ENCODE data around the gene PSEN2. TPM values are rescaled to one million over a fixed set of nuclear protein-coding genes. Genes with fewer than 3 reads are reported as not detected.

The PSEN2 gene
- total and polyA plus RNA-seq, 2 donors (not counting 3 experiments of a cell fraction or from before 2014, with no cell fraction given), result 12.5 to 19.3 TPM

DNA sequence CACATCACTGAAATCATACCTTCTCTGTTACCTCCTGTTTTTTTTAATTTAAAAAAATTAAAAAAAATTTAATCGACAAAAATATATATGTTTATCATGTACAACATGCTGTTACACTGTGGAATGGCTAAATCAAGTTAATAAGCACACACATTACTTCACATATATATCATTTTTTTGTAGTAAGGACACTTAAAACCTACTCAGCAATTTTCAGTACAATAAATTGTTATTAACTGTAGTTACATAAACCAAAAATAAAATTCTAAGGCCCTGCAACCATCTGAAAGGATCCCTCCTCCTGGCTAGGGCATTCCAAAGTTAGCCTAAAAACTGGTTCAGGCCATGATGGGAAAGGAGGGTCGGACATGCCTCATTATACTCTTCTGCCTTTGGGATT is 46.1 kb downstream of the PSEN2 start:
- dilution Hi-C loops (cut with MboI; ENCODE audit: extremely low pct_ligation_motif_present, low sequenced_read_pairs) (no loop called here), intact Hi-C loops (cut with micrococcal nuclease) (loop anchor here (10.0 kb wide), 1 partner anchor 218 kb away; no protein-coding TSS in a partner anchor)
- H4K20me1 ChIP-seq (replicated peaks; ENCODE audit: control insufficient read depth, extremely low read depth, insufficient read depth, low read length), result no peaks in the 10 kb centered on the region
- POLR2A ChIA-PET, result no interaction called here
- no peak overlapping the region for H3K9ac ChIP-seq (replicated peaks; ENCODE audit: extremely low read depth, insufficient read depth, low read length)
- no peaks in the 10 kb centered on the region for H3K9me3 ChIP-seq (replicated peaks; ENCODE audit: control insufficient read depth, insufficient read depth, low read length)
- no peaks in the 10 kb centered on the region for H3K4me1 ChIP-seq (ENCODE audit: control insufficient read depth, extremely low read depth, insufficient read depth, low read length)
- H3K27me3 ChIP-seq (ENCODE audit: control insufficient read depth in 2 of 2, insufficient read depth in 2 of 2, low read length in 2 of 2), result no peaks in the 10 kb centered on the region
- no peak overlapping the region for H3K4me2 ChIP-seq (ENCODE audit: insufficient read depth, low read length)
- no peak overlapping the region for H3K27ac ChIP-seq (ENCODE audit: insufficient read depth, low read depth, low read length)
- no peaks in the 10 kb centered on the region for H3K36me3 ChIP-seq (ENCODE audit: control insufficient read depth in 2 of 2, extremely low read depth in 1 of 2, insufficient read depth in 2 of 2, low read length in 2 of 2)
- H3K79me2 ChIP-seq (ENCODE audit: control insufficient read depth, insufficient read depth, low read length), result no peaks in the 10 kb centered on the region
- FAIRE-seq (no peak), DNase-seq (ENCODE audit: low read depth, low spot score) (no peak)
- BruUV-seq (replicated peaks), result no TSS peak
- no peaks in the 10 kb centered on the region for H3K9me1 ChIP-seq (replicated peaks; ENCODE audit: control insufficient read depth, extremely low read depth, insufficient read depth, low read length)
- H3K4me3 ChIP-seq (replicated peaks in 1 of 3; ENCODE audit: insufficient read depth in 1 of 3, low read depth in 1 of 3, low read length in 3 of 3), result no peak overlapping the region
- TF ChIP-seq POLR2A (IDR thresholded peaks at IDR 0.05; ENCODE audit: low read depth, low read length) (no peak), MYC (IDR thresholded peaks at IDR 0.05; ENCODE audit: low read depth, low read length) (no peak), MAX (IDR thresholded peaks at IDR 0.05; ENCODE audit: insufficient read depth, insufficient read length) (no peak), EZH2 (IDR thresholded peaks at IDR 0.05; ENCODE audit: borderline replicate concordance, low read depth, low read length, severe bottlenecking) (no peak), POLR2AphosphoS5 (IDR thresholded peaks at IDR 0.05; ENCODE audit: insufficient read depth, low read depth, low read length) (no peak), CTCF (IDR thresholded peaks at IDR 0.05; ENCODE audit: extremely low read depth in 1 of 2, insufficient read depth in 1 of 2, low read depth in 1 of 2, low read length in 2 of 2) (no peak), GATA2 (IDR thresholded peaks at IDR 0.05; ENCODE audit: insufficient read depth, insufficient read length, low read depth, low read length) (no peak), FOS (IDR thresholded peaks at IDR 0.05; ENCODE audit: borderline replicate concordance, insufficient read depth, low read length) (no peak), JUN (IDR thresholded peaks at IDR 0.05; ENCODE audit: borderline replicate concordance, insufficient read depth, insufficient read length, low read depth) (no peak)
- CTCF ChIA-PET, result interaction anchor here (2.7 kb wide), 1 partner anchor 531 kb away, joined by 7 read pairs; no protein-coding TSS in a partner anchor
- no peak overlapping the region for H2AFZ ChIP-seq (ENCODE audit: low read depth, low read length)
